Aorta (tissue), 5 donors: ENCODE measurements around the gene ZBTB3. TPM values are rescaled to one million over a fixed set of nuclear protein-coding genes. Genes with fewer than 3 reads are reported as not detected.
"Not testable (repeated sequence)": the region's sequence is repeated elsewhere in the genome, so short reads cannot be mapped to it uniquely, and the experiment has no call there.

Source experiments
- ATAC-seq: fragments of 200-7000 bp; cut with Tn5 transposase; one replicate; pipeline ENCODE4 v1.9.1; 2022; ENCODE audit warnings: moderate library complexity; ENCODE audit not compliant: low FRiP score
- DNase-seq, 2 donors: peaks; one replicate each; pipeline ENCODE4 v3.0.0-alpha.2; 2020
- H3K27ac ChIP-seq, 2 donors: one replicate each; pipeline ENCODE4 v1.5.1; 2013; ENCODE audit warnings: low read length in 2 of 2, mild to moderate bottlenecking in 2 of 2, moderate library complexity in 2 of 2, control low read depth in 1 of 2, inconsistent platforms in 1 of 2, low read depth in 1 of 2
- H3K27me3 ChIP-seq, 2 donors: one replicate each; pipeline ENCODE4 v1.6.1; 2013; ENCODE audit warnings: control low read depth in 1 of 2, low read length in 1 of 2, mild to moderate bottlenecking in 1 of 2, moderate library complexity in 1 of 2; ENCODE audit not compliant: insufficient read depth in 2 of 2, control insufficient read depth in 1 of 2
- H3K36me3 ChIP-seq, 2 donors: one replicate each; pipeline ENCODE4 v1.6.1; 2013; ENCODE audit warnings: control low read depth in 1 of 2, low read length in 1 of 2, mild to moderate bottlenecking in 1 of 2; ENCODE audit not compliant: insufficient read depth in 2 of 2, control insufficient read depth in 1 of 2
- H3K4me1 ChIP-seq, 2 donors: one replicate each; pipeline ENCODE4 v1.6.1; 2013; ENCODE audit warnings: low read length in 2 of 2, control low read depth in 1 of 2, mild to moderate bottlenecking in 1 of 2, moderate library complexity in 1 of 2; ENCODE audit not compliant: insufficient read depth in 2 of 2, control insufficient read depth in 1 of 2
- H3K4me3 ChIP-seq, 2 donors: one replicate each; pipeline ENCODE4 v1.5.1; 2013; ENCODE audit warnings: low read length in 2 of 2, control low read depth in 1 of 2, mild to moderate bottlenecking in 1 of 2
- H3K9me3 ChIP-seq: one replicate; pipeline ENCODE4 v1.6.1; 2013; ENCODE audit warnings: mild to moderate bottlenecking, low read length; ENCODE audit not compliant: control insufficient read depth
- WGBS, 2 donors: extraction: QIAGEN DNeasy Blood & Tissue Kit; methylation state at CpG; one replicate each; pipeline ENCODE4 v1.1.7; 2013; 5-methylcytosine and 5-hydroxymethylcytosine counted together
- intact Hi-C, 2 donors: fragments of 100-400 bp; cut with DNase I; formaldehyde crosslinking; loops; one replicate each; pipeline versions ENCODE4 v1.14.2 to v1.15.0; 2022
- polyA plus RNA-seq, 2 donors: library from polyadenylated mRNA; stranded (reverse); fragments of 200-250 nt; gene quantifications; one replicate each; pipeline ENCODE4 v1.2.3, GENCODE V29; 2013
- total RNA-seq, 2 donors: library from RNA; stranded (reverse); fragmentation: NEBNext Ultra II Directional; extraction: Animal tissue kit (Norgen Biotek cat#: 25700); gene quantifications; one replicate each; pipeline ENCODE4 v1.2.1, GENCODE V29; 2021
- donor health status: healthy with polysubstance abuse.
- donor health status: Bipolar disorder and iron deficiency.
- donor health status: DM: no; HTN: no; CAD: no.
- donor health status: DM: no; HTN: no; CAD: no.
- donor health status: DM: yes; HTN: yes; CAD: no.

Gene ZBTB3
- total and polyA plus RNA-seq, 4 donors, result 2.9 to 9.8 (median 6.8) TPM

DNA sequence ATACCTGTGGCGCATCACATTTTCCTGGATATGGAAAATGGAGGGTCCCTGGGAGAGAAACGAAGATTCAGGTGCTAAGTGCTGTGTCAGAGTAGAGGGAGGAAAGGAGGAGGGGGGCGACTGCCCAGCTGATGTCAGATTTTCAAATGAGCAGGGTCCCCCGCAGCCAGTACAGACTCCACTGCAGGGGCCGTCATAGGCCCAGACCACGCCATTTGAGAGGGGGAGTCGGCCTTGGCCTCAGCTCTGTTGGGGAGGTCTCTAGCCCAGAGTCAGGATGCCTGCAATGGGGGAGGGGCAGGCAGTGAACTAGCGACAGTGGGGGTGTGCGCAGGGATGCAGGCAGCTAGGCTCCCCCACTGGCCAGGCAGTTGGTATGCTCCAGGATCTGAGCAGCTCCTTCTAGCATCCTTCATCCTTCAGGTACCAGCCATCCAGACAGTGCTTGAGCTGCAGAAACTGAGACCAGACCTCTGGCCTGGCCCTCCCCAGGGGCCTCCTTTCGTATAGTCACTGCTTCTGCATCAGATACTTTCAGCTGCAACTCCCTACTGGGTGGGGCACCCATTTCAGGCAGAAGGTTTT is 46.6 kb downstream of the ZBTB3 start, which contains the start of the genes BSCL2 and GNG3:
Gene BSCL2, minus strand, starts transcription at position 148 of the 585 bp plus-strand sequence. CDS start 229 bp downstream, outside the sequence.
Gene GNG3, plus strand, starts transcription at position 400 of the 585 bp plus-strand sequence. CDS start 620 bp downstream, outside the sequence.
- ATAC-seq (no peak), DNase-seq (peak in 1 of 2 donors; percentile 71)
- H3K4me3 ChIP-seq, result peak within 1 kb of the TSS; percentile 22 to 43
- peaks cover 0 to 2% of the 10 kb centered on the region in 2 donors for H3K36me3 ChIP-seq
- no peaks in the 10 kb centered on the region for H3K4me1 ChIP-seq
- H3K27ac ChIP-seq, result peak within 1 kb of the TSS in 1 of 2 donors; percentile 76
- intact Hi-C loops, result loop anchor here in 1 of 2 donors (5.0 to 10.0 kb wide), 3 partner anchors 35 to 127 kb away; partner anchors contain the start of genes LBHD1, STX5, TEX54 and UQCC3
- no peaks in the 10 kb centered on the region for H3K9me3 ChIP-seq
- 77 to 83% methylated on average over 10 of the region's 10 CpGs for WGBS, 2 donors
- H3K27me3 ChIP-seq, result no peaks in the 10 kb centered on the region

DNA sequence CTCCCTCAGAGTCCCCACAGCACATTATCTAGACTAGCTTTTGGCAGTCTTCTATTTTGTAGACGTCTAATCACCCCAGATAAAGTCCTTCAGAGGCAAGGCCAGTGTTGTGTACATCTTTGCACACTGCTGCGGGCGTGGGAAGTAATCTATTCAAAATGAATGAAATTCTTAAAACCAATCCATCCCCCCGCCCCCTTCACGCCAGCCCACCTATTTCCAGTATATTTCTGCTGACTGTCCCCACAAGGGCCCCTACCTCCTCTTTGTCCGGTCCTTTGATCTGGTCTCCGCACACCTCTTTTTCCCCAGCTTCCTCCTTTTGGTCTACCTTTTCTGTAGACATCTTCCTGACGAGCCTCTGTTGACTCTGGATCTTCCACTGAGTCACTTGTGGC is 47.1 kb downstream of the ZBTB3 start:
- WGBS, 2 donors, result 73 to 79% methylated on average over 8 of the region's 8 CpGs
- H3K9me3 ChIP-seq, result no peaks in the 10 kb centered on the region
- H3K36me3 ChIP-seq, result no peaks in the 10 kb centered on the region
- ATAC-seq (no peak), DNase-seq (peak in 1 of 2 donors; percentile 54)
- no peaks in the 10 kb centered on the region for H3K4me1 ChIP-seq
- no peaks in the 10 kb centered on the region for H3K27me3 ChIP-seq
- no peak overlapping the region for H3K27ac ChIP-seq
- peak overlapping the region in 1 of 2 donors; percentile 22 for H3K4me3 ChIP-seq
- intact Hi-C loops, result loop anchor here in 1 of 2 donors (5.0 to 10.0 kb wide), 3 partner anchors 35 to 128 kb away; partner anchors contain the start of genes LBHD1, STX5, TEX54 and UQCC3

- Histone ChIP-seq H3K4me3 (peak overlapping the region; percentile 49 to 65), H3K27ac (peak overlapping the region in 1 of 2 donors; percentile 76), H3K27me3 (no peaks in the 10 kb centered on the region), H3K4me1 (no peaks in the 10 kb centered on the region), H3K36me3 (no peaks in the 10 kb centered on the region), H3K9me3 (no peaks in the 10 kb centered on the region)
- intact Hi-C loops, result loop anchor here in 1 of 2 donors (5.0 to 10.0 kb wide), 3 partner anchors 34 to 129 kb away; partner anchors contain the start of genes LBHD1, STX5, TEX54 and UQCC3
- DNase-seq (peak; percentile 97 to 99), ATAC-seq (peak; percentile 95)
- 3% methylated on average over 62 to 73 of the region's 73 CpGs for WGBS, 2 donors
Observed at GRCh38 chr11:62705880-62706849, 47.8 kb downstream of the ZBTB3 start.

DNA sequence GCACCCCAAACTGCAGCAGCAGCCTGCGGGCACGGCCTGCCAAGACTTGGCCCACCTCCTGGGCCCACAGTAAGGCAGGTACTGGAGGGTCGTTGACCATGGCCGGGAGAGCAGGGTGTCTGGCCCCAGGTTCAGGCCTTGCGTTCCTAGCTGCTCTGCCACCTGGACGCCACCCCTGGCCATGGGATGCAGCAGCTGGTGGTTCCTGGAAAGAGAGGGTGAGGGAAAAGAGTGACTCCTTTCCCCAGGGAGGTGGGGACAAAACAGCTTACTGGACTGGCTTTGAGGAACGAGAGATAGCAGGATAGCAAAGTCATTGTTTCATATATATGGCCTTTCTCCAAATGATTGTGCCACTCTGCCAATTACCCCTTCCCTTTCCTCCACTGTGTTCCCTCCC is 48.5 kb downstream of the ZBTB3 start:
- no peaks in the 10 kb centered on the region for H3K9me3 ChIP-seq
- ATAC-seq (no peak), DNase-seq (peak in 1 of 2 donors; percentile 65)
- H3K27ac ChIP-seq, result peak overlapping the region in 1 of 2 donors; percentile 69
- H3K27me3 ChIP-seq, result no peaks in the 10 kb centered on the region
- H3K36me3 ChIP-seq, result no peaks in the 10 kb centered on the region
- no peaks in the 10 kb centered on the region for H3K4me1 ChIP-seq
- 33 to 44% methylated on average over 7 of the region's 7 CpGs for WGBS, 2 donors
- intact Hi-C loops, result loop anchor here in 1 of 2 donors (5.0 to 10.0 kb wide), 3 partner anchors 33 to 129 kb away; partner anchors contain the start of genes LBHD1, STX5, TEX54 and UQCC3
- H3K4me3 ChIP-seq, result peak overlapping the region; percentile 49 to 65

- not testable (repeated sequence) for H3K27me3 ChIP-seq, H3K9me3 ChIP-seq, H3K4me1 ChIP-seq, H3K27ac ChIP-seq, ATAC-seq, H3K4me3 ChIP-seq, H3K36me3 ChIP-seq
- 80 to 93% methylated on average over 4 of the region's 4 CpGs for WGBS, 2 donors
- peak in 1 of 2 donors; percentile 14 for DNase-seq
- intact Hi-C loops, result loop anchor here in 1 of 2 donors (10.0 kb wide), 1 partner anchor 131 kb away; the partner anchor contains the start of genes STX5, TEX54 and WDR74
Observed at GRCh38 chr11:62703921-62704320, 50.0 kb downstream of the ZBTB3 start.

DNA sequence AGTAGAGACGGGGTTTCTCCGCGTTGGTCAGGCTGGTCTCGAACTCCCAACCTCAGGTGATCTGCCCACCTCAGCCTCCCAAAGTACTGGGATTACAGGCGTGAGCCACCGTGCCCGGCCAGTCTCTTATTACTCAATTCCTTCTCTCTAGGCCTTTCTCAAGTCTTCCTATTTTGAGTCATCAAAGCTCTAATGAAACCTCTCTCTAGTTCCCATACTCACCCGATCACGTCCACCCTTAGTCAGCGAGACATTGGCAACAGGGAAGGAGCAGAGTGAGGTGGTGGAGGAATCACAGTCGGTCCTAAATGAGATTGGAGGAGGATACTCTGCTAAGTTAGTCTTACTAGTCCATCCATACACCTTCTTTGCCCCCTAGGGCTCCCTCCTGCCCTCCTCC is 51.7 kb downstream of the ZBTB3 start:
- Histone ChIP-seq H3K4me3 (no peak overlapping the region), H3K36me3 (no peaks in the 10 kb centered on the region), H3K9me3 (no peaks in the 10 kb centered on the region), H3K27ac (no peak overlapping the region), H3K27me3 (no peaks in the 10 kb centered on the region), H3K4me1 (no peaks in the 10 kb centered on the region)
- DNase-seq (peak in 1 of 2 donors; percentile 13), ATAC-seq (no peak)
- WGBS, 2 donors, result 93 to 97% methylated on average over 11 of the region's 11 CpGs
- intact Hi-C loops, result loop anchor here in 1 of 2 donors (10.0 kb wide), 1 partner anchor 133 kb away; the partner anchor contains the start of genes STX5, TEX54 and WDR74
